ENCODE results near the gene DMKN.
"Not testable (repeated sequence)": the region's sequence is repeated elsewhere in the genome, so short reads cannot be mapped to it uniquely, and the experiment has no call there.

Gene DMKN

GRCh38 chr19:35497406-35497805 is 16.0 kb downstream of the DMKN start:
- DNase-seq (ENCODE audit: low spot score), result no peak

GRCh38 chr19:35495107-35496064 is 18.1 kb downstream of the DMKN start:
- DNase-seq (ENCODE audit: low spot score), result peak; percentile 45

- DNase-seq (ENCODE audit: low spot score), result no peak
Measured at GRCh38 chr19:35493971-35494370, 19.5 kb downstream of the DMKN start.

DNA sequence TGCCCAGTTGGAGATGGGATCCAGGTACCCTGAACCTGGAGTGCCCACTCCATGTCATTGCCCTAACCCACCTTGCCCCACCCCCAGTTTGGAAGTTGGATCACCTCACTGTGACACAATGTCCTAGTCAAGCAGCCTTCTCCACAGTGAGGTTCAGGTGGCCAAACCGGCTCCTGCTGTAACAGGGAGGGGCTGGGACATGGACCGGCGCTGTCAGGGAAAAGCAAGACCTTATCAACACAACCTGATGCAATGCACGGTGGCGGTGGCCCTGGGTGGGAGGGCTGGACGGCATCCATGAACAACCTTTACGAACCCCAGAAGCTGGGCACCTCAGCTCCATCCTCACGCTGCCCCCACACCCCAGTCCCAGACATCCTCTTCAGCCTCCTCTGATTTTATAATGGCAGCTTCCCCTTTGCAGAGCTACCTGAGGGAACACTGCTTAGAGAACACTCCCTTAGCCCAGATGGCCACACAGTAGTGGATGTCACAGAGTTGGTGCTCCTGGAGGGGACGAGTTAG is 21.6 kb downstream of the DMKN start:
- DNase-seq (ENCODE audit: low spot score), result no peak

- DNase-seq (ENCODE audit: low spot score), result no peak
Measured at GRCh38 chr19:35490364-35490763, 23.1 kb downstream of the DMKN start, which contains the start of gene KRTDAP. KRTDAP (minus strand) TSS chr19:35490464; CDS start chr19:35490442, 22 bp downstream.

GRCh38 chr19:35488677-35489076 is 24.8 kb downstream of the DMKN start:
- DNase-seq (ENCODE audit: low spot score), result no peak

GRCh38 chr19:35487656-35488182 is 25.7 kb downstream of the DMKN start:
- no peak for DNase-seq (ENCODE audit: low spot score)

- DNase-seq (ENCODE audit: low spot score), result no peak
Measured at GRCh38 chr19:35486268-35486708, 27.2 kb downstream of the DMKN start.

- DNase-seq (ENCODE audit: low spot score), result no peak
Measured at GRCh38 chr19:35484252-35485036, 29.0 kb downstream of the DMKN start.

DNA sequence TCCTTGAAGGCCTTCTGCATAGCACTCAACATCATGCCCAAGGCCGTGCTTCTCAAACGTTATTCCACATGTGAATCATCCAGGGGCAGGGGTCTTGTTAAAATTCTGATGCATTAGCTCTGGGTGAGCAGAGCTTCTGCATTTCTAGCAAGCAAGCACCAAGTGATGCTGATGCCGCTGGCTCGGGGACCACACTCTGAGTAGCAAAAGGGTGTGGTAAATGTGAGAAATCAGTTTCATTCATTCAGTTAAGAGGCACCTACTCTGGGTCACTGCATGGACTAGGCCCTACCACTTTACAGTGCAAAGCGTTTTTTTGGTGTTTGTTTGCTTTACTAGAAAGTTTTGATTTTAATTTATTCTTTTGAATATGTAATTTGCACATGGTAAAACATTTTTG is 30.4 kb downstream of the DMKN start:
- no peak for DNase-seq (ENCODE audit: low spot score)

DNA sequence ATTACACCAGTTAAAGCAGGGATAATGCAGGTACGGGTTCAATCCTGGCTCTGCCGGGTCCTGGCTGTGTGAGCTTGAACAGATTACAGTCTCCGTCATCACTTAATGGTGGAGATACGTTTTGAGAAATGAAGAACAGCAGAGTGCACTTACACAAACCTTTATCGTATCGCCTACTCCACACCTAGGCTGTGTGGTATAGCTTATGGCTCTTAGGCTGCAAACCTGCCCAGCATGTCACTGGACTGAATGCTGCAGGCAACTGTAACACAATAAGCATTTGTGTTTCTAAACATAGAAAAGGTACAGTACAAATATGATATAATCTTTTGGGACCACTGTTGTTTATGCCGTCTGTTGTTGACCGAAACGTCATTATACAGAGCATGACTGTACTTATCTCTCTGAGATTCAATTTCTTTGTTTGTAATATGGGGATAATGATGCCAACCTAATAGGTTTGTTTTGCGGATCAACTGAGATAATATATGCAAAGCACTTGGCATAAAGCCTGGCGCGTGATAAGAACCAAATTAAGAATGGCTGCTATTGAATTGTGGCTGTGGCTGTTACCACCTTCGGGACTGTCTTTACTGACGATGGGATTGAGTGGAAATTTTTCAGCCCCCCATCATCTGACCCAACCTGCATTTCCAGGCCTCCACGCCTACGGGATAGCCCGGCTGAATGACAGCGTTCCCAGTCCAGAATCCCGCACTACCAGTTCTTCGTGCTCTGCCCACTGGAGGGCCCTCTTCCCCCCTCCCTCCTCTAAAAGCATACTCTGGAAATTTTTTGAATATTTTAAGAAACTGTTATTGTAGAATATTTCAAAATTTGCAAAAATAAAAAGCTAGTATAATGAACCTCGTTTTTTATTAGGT is 34.4 kb downstream of the DMKN start:
- no peak for DNase-seq (ENCODE audit: low spot score)

- no peak for DNase-seq (ENCODE audit: low spot score)
Measured at GRCh38 chr19:35476149-35476548, 37.3 kb downstream of the DMKN start.

DNA sequence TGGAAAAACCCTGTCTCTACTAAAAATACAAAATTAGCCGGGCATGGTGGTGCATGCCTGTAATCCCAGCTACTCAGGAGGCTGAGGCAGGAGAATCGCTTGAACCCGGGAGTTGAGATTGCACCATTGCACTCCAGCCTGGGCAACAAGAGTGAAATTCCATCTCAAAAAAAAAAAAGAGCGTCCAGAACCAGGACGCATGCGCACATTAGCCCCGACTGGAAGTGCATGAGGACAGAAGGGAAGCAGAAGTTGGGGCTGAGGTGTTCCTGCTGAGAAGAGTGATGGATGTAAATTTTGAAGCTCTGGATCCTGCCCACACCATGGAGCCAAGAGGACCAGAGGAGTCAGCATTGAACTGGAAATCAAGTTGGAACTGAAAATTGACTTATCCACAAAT is 38.9 kb downstream of the DMKN start:
- DNase-seq (ENCODE audit: low spot score), result not testable (repeated sequence)

GRCh38 chr19:35474104-35474503 is 39.3 kb downstream of the DMKN start:
- DNase-seq (ENCODE audit: low spot score), result no peak

- no peak for DNase-seq (ENCODE audit: low spot score)
Measured at GRCh38 chr19:35471946-35472345, 41.5 kb downstream of the DMKN start.

GRCh38 chr19:35471075-35471474 is 42.4 kb downstream of the DMKN start:
- DNase-seq (ENCODE audit: low spot score), result not testable (repeated sequence)

DNA sequence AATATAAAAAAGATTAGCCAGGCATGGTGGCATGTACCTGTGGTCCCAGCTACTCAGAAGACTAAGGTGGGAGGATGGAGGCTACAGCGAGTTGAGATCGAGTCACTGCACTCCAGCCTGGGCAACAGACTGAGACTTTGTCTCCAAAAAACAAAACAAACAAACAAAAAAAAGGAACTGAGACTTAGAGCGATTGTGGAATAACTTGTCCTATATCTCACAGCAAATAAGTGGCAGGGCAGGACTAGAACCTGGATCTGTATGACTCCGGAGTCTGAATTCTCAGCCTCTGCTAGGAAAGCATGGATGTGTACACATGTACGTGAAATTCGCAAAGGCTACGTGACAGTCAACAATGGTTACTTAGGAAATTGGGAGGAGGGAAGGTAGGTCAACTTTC is 43.3 kb downstream of the DMKN start:
- no peak for DNase-seq (ENCODE audit: low spot score)

GRCh38 chr19:35468637-35469036 is 44.8 kb downstream of the DMKN start:
- DNase-seq (ENCODE audit: low spot score), result no peak

- DNase-seq (ENCODE audit: low spot score), result no peak
Measured at GRCh38 chr19:35466259-35466658, 47.2 kb downstream of the DMKN start.

DNA sequence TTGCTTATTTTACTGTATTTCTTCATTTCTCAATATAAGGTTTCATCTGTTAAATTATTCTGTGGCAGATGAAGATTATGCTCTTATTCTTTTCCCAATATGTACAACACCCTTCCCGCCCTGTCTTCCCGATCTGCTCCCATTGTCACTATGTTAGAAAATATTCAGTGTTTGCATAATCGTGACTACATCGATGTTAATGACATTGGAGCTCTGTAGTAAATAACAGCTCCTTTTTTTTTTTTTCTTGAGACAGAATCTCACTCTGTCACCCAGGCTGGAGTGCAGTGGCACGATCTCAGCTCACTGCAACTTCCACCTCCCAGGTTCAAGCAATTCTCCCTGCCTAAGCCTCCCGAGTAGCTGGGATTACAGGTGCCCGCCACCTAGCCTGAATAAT is 50.5 kb downstream of the DMKN start:
- not testable (repeated sequence) for DNase-seq (ENCODE audit: low spot score)

GRCh38 chr19:35462476-35462953 is 50.9 kb downstream of the DMKN start:
- peak; percentile 60 for DNase-seq (ENCODE audit: low spot score)

All from globus pallidus (tissue), 1 donor.